DOHH2 (cell line): ENCODE data around the gene PKN1.
"Not testable (repeated sequence)": the region's sequence is repeated elsewhere in the genome, so short reads cannot be mapped to it uniquely, and the experiment has no call there.

Experiments used
- H3F3A ChIP-seq: fragments of 200-600 bp; sonication (generic), shearing (Covaris generic); 2 replicates; pipeline ENCODE4 v1.6.0; 2016; ENCODE audit warnings: antibody characterized with exemption, mild to moderate bottlenecking; ENCODE audit not compliant: control insufficient read depth, insufficient read depth
- H3K27ac ChIP-seq: fragments of 200-600 bp; sonication (generic); 2 replicates; pipeline ENCODE4 v1.5.1; 2014; ENCODE audit warnings: low read depth, mild to moderate bottlenecking, low read length, moderate library complexity
- H3K27me3 ChIP-seq: fragments of 200-600 bp; sonication (generic); 2 replicates; pipeline ENCODE4 v1.6.1; 2014; ENCODE audit warnings: mild to moderate bottlenecking, low read length, mixed read lengths; ENCODE audit not compliant: control insufficient read depth
- H3K36me3 ChIP-seq: fragments of 200-600 bp; sonication (generic); 2 replicates; pipeline ENCODE4 v1.6.1; 2014; ENCODE audit warnings: mild to moderate bottlenecking, low read length, moderate library complexity, mixed read lengths; ENCODE audit not compliant: control insufficient read depth
- H3K4me1 ChIP-seq: fragments of 200-600 bp; sonication (generic); 2 replicates; pipeline ENCODE4 v1.6.1; 2014; ENCODE audit warnings: mild to moderate bottlenecking, low read length, mixed read lengths; ENCODE audit not compliant: control insufficient read depth
- H3K4me2 ChIP-seq: fragments of 200-600 bp; sonication (generic); 2 replicates; pipeline ENCODE4 v1.6.0; 2014; ENCODE audit warnings: mild to moderate bottlenecking, low read length, moderate library complexity
- H3K4me3 ChIP-seq: fragments of 200-600 bp; sonication (generic); 2 replicates; pipeline ENCODE4 v1.5.1; 2014; ENCODE audit warnings: mild to moderate bottlenecking, low read length, mixed read lengths
- H3K79me2 ChIP-seq: fragments of 200-600 bp; sonication (generic); 2 replicates; pipeline ENCODE4 v1.6.1; 2014; ENCODE audit warnings: mild to moderate bottlenecking, low read length, mixed read lengths; ENCODE audit not compliant: control insufficient read depth
- H3K9me2 ChIP-seq: fragments of 200-600 bp; sonication (generic); replicated peaks from 2 replicates; pipeline ENCODE4 v1.6.1; 2014; ENCODE audit warnings: mild to moderate bottlenecking, low read length, mixed read lengths; ENCODE audit not compliant: control insufficient read depth
- H3K9me3 ChIP-seq: fragments of 200-600 bp; sonication (generic); 2 replicates; pipeline ENCODE4 v1.6.1; 2014; ENCODE audit warnings: antibody characterized with exemption, low read length, mixed read lengths; ENCODE audit not compliant: control insufficient read depth, insufficient read depth
- H4K20me1 ChIP-seq: fragments of 200-600 bp; sonication (generic); 2 replicates; pipeline ENCODE4 v1.6.0; 2014; ENCODE audit warnings: low read depth, mild to moderate bottlenecking, antibody characterized with exemption, low read length, moderate library complexity; ENCODE audit not compliant: control insufficient read depth, insufficient read depth
- CTCF ChIP-seq: fragments of 200-600 bp; sonication (generic); IDR thresholded peaks from one replicate; pipeline ENCODE4 v1.5.1; 2014; ENCODE audit warnings: antibody characterized with exemption, mild to moderate bottlenecking, low read depth, low read length; ENCODE audit not compliant: poor library complexity, severe bottlenecking
- EZH2phosphoT487 ChIP-seq: fragments of 200-600 bp; sonication (generic); IDR thresholded peaks from 2 replicates; pipeline ENCODE4 v1.6.1; 2017; ENCODE audit warnings: borderline replicate concordance, mild to moderate bottlenecking, antibody characterized with exemption, low read length, moderate library complexity, mixed read lengths

Gene PKN1

GRCh38 chr19:14449321-14449720 is 16.2 kb downstream of the PKN1 start:
- Histone ChIP-seq H4K20me1 (peaks cover 3% of the 10 kb centered on the region; the same call in 1 of the 2 replicates), H3K9me3 (no peaks in the 10 kb centered on the region; the same call in 1 of the 2 replicates), H3K79me2 (0 out of 2 replicates have a peak, but pooled peaks cover 2% of the 10 kb centered on the region), H3K27me3 (no peaks in the 10 kb centered on the region), H3K4me1 (no peaks in the 10 kb centered on the region), H3K9me2 (no peaks in the 10 kb centered on the region), H3K4me2 (no peak overlapping the region), H3F3A (no peaks in the 10 kb centered on the region), H3K36me3 (peaks cover 69% of the 10 kb centered on the region), H3K4me3 (no peak overlapping the region), H3K27ac (no peak overlapping the region)
- no peak for TF ChIP-seq CTCF
- TF ChIP-seq EZH2phosphoT487 = no peak

GRCh38 chr19:14450168-14450874 is 17.2 kb downstream of the PKN1 start:
- no peak overlapping the region for H3K27ac ChIP-seq
- H3K27me3 ChIP-seq = no peaks in the 10 kb centered on the region
- no peaks in the 10 kb centered on the region; the same call in 1 of the 2 replicates for H3K9me3 ChIP-seq
- H3K4me3 ChIP-seq = no peak overlapping the region
- H3F3A ChIP-seq = no peaks in the 10 kb centered on the region
- peaks cover 66% of the 10 kb centered on the region for H3K36me3 ChIP-seq
- H3K9me2 ChIP-seq = no peaks in the 10 kb centered on the region
- H3K79me2 ChIP-seq = 0 out of 2 replicates have a peak, but pooled peaks cover 2% of the 10 kb centered on the region
- H3K4me1 ChIP-seq = no peaks in the 10 kb centered on the region
- H3K4me2 ChIP-seq = no peak overlapping the region
- TF ChIP-seq CTCF (no peak), EZH2phosphoT487 (no peak)
- peaks cover 3% of the 10 kb centered on the region; the same call in 1 of the 2 replicates for H4K20me1 ChIP-seq

- no peaks in the 10 kb centered on the region for H3F3A ChIP-seq
- no peaks in the 10 kb centered on the region for H3K4me1 ChIP-seq
- H3K9me3 ChIP-seq = no peaks in the 10 kb centered on the region; the same call in 1 of the 2 replicates
- H3K27me3 ChIP-seq = no peaks in the 10 kb centered on the region
- peaks cover 3% of the 10 kb centered on the region; the same call in 1 of the 2 replicates for H4K20me1 ChIP-seq
- H3K4me3 ChIP-seq = no peak overlapping the region
- H3K36me3 ChIP-seq = peaks cover 64% of the 10 kb centered on the region
- TF ChIP-seq CTCF (no peak), EZH2phosphoT487 (no peak)
- no peak overlapping the region for H3K27ac ChIP-seq
- H3K9me2 ChIP-seq = no peaks in the 10 kb centered on the region
- no peak overlapping the region for H3K4me2 ChIP-seq
- 0 out of 2 replicates have a peak, but pooled peaks cover 2% of the 10 kb centered on the region for H3K79me2 ChIP-seq
Observed at GRCh38 chr19:14450876-14451275, 17.8 kb downstream of the PKN1 start.

- not testable (repeated sequence) for H4K20me1 ChIP-seq, H3K4me3 ChIP-seq, H3F3A ChIP-seq, H3K4me1 ChIP-seq, H3K4me2 ChIP-seq, H3K9me3 ChIP-seq, H3K27me3 ChIP-seq, H3K27ac ChIP-seq, H3K79me2 ChIP-seq, H3K9me2 ChIP-seq
- H3K36me3 ChIP-seq = peaks cover 58% of the 10 kb centered on the region
Observed at GRCh38 chr19:14452303-14452702, 19.2 kb downstream of the PKN1 start.
